CD4-positive, alpha-beta memory T cell (primary cell): ENCODE data around the gene REEP3. TPM values are rescaled to one million over a fixed set of nuclear protein-coding genes. Genes with fewer than 3 reads are reported as not detected.

Experiments
- CTCF ChIA-PET: fragments of 350-600 bp; sonication (Branson Sonifier 250); formaldehyde crosslinking; loops from one replicate; lab custom pipeline; 2021; ENCODE audit warnings: inconsistent platforms; ENCODE audit not compliant: partially characterized antibody; lab: Charles Lee
- POLR2A ChIA-PET: fragments of 350-600 bp; sonication (Branson Sonifier 250); formaldehyde crosslinking; loops from one replicate; lab custom pipeline; 2021; ENCODE audit not compliant: partially characterized antibody; lab: Charles Lee
- DNase-seq, 5 donors: peaks; one replicate each; pipeline versions ENCODE4 v3.0.0 to v3.0.0-alpha.2; 2020 to 2022; ENCODE audit warnings: mixed read lengths in 1 of 5
- H3K27ac ChIP-seq: one replicate; pipeline ENCODE4 v1.7.0; 2013; ENCODE audit warnings: low read depth, low read length
- H3K27me3 ChIP-seq: 2 replicates; pipeline ENCODE4 v1.7.0; 2013; ENCODE audit warnings: mild to moderate bottlenecking, low read length, moderate library complexity; ENCODE audit not compliant: insufficient read depth
- H3K36me3 ChIP-seq: 2 replicates; pipeline ENCODE4 v1.7.0; 2013; ENCODE audit warnings: mild to moderate bottlenecking, low read length, moderate library complexity; ENCODE audit not compliant: insufficient read depth
- H3K4me1 ChIP-seq: 2 replicates; pipeline ENCODE4 v1.7.0; 2013; ENCODE audit warnings: mild to moderate bottlenecking, low read length, moderate library complexity; ENCODE audit not compliant: insufficient read depth
- H3K4me3 ChIP-seq, 2 donors: one replicate each; pipeline ENCODE4 v1.7.0; 2013; ENCODE audit warnings: low read length in 2 of 2, mild to moderate bottlenecking in 1 of 2
- H3K9me3 ChIP-seq, 2 donors: one replicate each; pipeline ENCODE4 v1.7.0; 2013; ENCODE audit warnings: low read length in 2 of 2, control low read depth in 1 of 2; ENCODE audit not compliant: control insufficient read depth in 1 of 2
- H3K27ac Mint-ChIP-seq, 7 donors: one replicate each; pipeline ENCODE4 v1.8.0; 2020 to 2021; ENCODE audit warnings: mixed read lengths in 7 of 7, mild to moderate bottlenecking in 6 of 7, inconsistent platforms in 3 of 7, moderate library complexity in 3 of 7
- H3K27me3 Mint-ChIP-seq, 2 donors: one replicate each; pipeline ENCODE4 v1.8.0; 2020 to 2021; ENCODE audit warnings: mixed read lengths in 2 of 2
- H3K36me3 Mint-ChIP-seq, 2 donors: one replicate each; pipeline ENCODE4 v1.8.0; 2020 to 2021; ENCODE audit warnings: mixed read lengths in 2 of 2, inconsistent platforms in 1 of 2, mild to moderate bottlenecking in 1 of 2
- H3K4me1 Mint-ChIP-seq, 4 donors: one replicate each; pipeline ENCODE4 v1.8.0; 2020 to 2021; ENCODE audit warnings: mixed read lengths in 4 of 4, mild to moderate bottlenecking in 1 of 4
- H3K4me3 Mint-ChIP-seq, 8 donors: one replicate each; pipeline ENCODE4 v1.8.0; 2020 to 2021; ENCODE audit warnings: mixed read lengths in 8 of 8, mild to moderate bottlenecking in 7 of 8, moderate library complexity in 6 of 8, inconsistent platforms in 3 of 8
- H3K9me3 Mint-ChIP-seq, 8 donors: one replicate each; pipeline ENCODE4 v1.8.0; 2020 to 2021; ENCODE audit warnings: mixed read lengths in 8 of 8, mild to moderate bottlenecking in 5 of 8, inconsistent platforms in 3 of 8, moderate library complexity in 1 of 8
- intact Hi-C: fragments of 100-400 bp; cut with micrococcal nuclease; formaldehyde crosslinking; loops from one replicate; pipeline ENCODE4 v1.15.1; 2023
- polyA plus RNA-seq, 2 donors: library from polyadenylated mRNA; unstranded; fragments of 300-500 nt; fragmentation: Illumina TruSeq; gene quantifications; one replicate each; pipeline ENCODE4 v1.2.3, GENCODE V29; 2021
- total RNA-seq, 2 experiments: library from RNA; stranded (reverse); gene quantifications; one replicate each; pipeline ENCODE4 v1.2.3, GENCODE V29; 2021

The REEP3 gene
- total and polyA plus RNA-seq, 4 experiments from 2014 or later = 15.3 to 23.8 (median 18.7) TPM

- H3K4me3 Mint-ChIP-seq = no peak overlapping the region
- H3K27ac ChIP-seq = no peak overlapping the region
- no peaks in the 10 kb centered on the region for H3K36me3 ChIP-seq
- no peak overlapping the region for H3K27ac Mint-ChIP-seq
- no peaks in the 10 kb centered on the region for H3K9me3 Mint-ChIP-seq
- CTCF ChIA-PET = interaction anchor here (1.3 kb wide), 1 partner anchor 184 kb away, joined by 3 read pairs; no protein-coding TSS in a partner anchor
- no peaks in the 10 kb centered on the region for H3K9me3 ChIP-seq
- H3K27me3 ChIP-seq = no peaks in the 10 kb centered on the region
- POLR2A ChIA-PET = no interaction called here
- peaks cover 3 to 38% (median 13%) of the 10 kb centered on the region in 4 donors for H3K4me1 Mint-ChIP-seq
- no peaks in the 10 kb centered on the region for H3K27me3 Mint-ChIP-seq
- H3K4me3 ChIP-seq = no peak overlapping the region
- intact Hi-C loops = no loop called here
- DNase-seq = no peak
- no peaks in the 10 kb centered on the region for H3K4me1 ChIP-seq
- H3K36me3 Mint-ChIP-seq = no peaks in the 10 kb centered on the region
These were observed 15.5 kb downstream of the REEP3 start for GRCh38 chr10:63536698-63537097.

- H3K36me3 Mint-ChIP-seq = no peaks in the 10 kb centered on the region
- H3K27ac ChIP-seq = no peak overlapping the region
- POLR2A ChIA-PET = no interaction called here
- H3K4me3 ChIP-seq = no peak overlapping the region
- no peaks in the 10 kb centered on the region for H3K27me3 Mint-ChIP-seq
- no peaks in the 10 kb centered on the region for H3K9me3 ChIP-seq
- no peak overlapping the region for H3K4me3 Mint-ChIP-seq
- peak overlapping the region in 1 of 7 donors; percentile 19 for H3K27ac Mint-ChIP-seq
- H3K27me3 ChIP-seq = no peaks in the 10 kb centered on the region
- H3K4me1 Mint-ChIP-seq = peaks cover 3 to 37% (median 13%) of the 10 kb centered on the region in 4 donors
- H3K9me3 Mint-ChIP-seq = no peaks in the 10 kb centered on the region
- CTCF ChIA-PET = interaction anchor here (1.3 kb wide), 1 partner anchor 36 kb away, joined by 3 read pairs; no protein-coding TSS in a partner anchor
- intact Hi-C loops = no loop called here
- no peak for DNase-seq
- no peaks in the 10 kb centered on the region for H3K4me1 ChIP-seq
- no peaks in the 10 kb centered on the region for H3K36me3 ChIP-seq
These were observed 16.3 kb downstream of the REEP3 start for GRCh38 chr10:63537536-63537935.

GRCh38 chr10:63539377-63539776 lies 18.2 kb downstream of the REEP3 start:
- no peak for DNase-seq
- H3K4me3 ChIP-seq = no peak overlapping the region
- Mint-ChIP-seq H3K4me1 (peaks cover 12 to 31% (median 15%) of the 10 kb centered on the region in 4 donors), H3K4me3 (no peak overlapping the region), H3K27me3 (no peaks in the 10 kb centered on the region), H3K36me3 (no peaks in the 10 kb centered on the region), H3K9me3 (no peaks in the 10 kb centered on the region), H3K27ac (peak overlapping the region in 1 of 7 donors; percentile 4)
- CTCF ChIA-PET = interaction anchor here (0.6 to 1.0 kb wide), 2 partner anchors 10 to 263 kb away, joined by 3 read pairs; no protein-coding TSS in a partner anchor
- no peaks in the 10 kb centered on the region for H3K36me3 ChIP-seq
- no peaks in the 10 kb centered on the region for H3K27me3 ChIP-seq
- no peaks in the 10 kb centered on the region for H3K4me1 ChIP-seq
- intact Hi-C loops = no loop called here
- no peak overlapping the region for H3K27ac ChIP-seq
- POLR2A ChIA-PET = interaction anchor here (0.5 to 1.3 kb wide), 2 partner anchors 17 to 70 kb away, joined by 3 to 5 read pairs; no protein-coding TSS in a partner anchor
- H3K9me3 ChIP-seq = no peaks in the 10 kb centered on the region

- Histone ChIP-seq H3K4me3 (no peak overlapping the region), H3K27me3 (no peaks in the 10 kb centered on the region), H3K36me3 (no peaks in the 10 kb centered on the region), H3K4me1 (no peaks in the 10 kb centered on the region), H3K27ac (no peak overlapping the region), H3K9me3 (no peaks in the 10 kb centered on the region)
- no peaks in the 10 kb centered on the region for H3K9me3 Mint-ChIP-seq
- no peak overlapping the region for H3K27ac Mint-ChIP-seq
- ChIA-PET CTCF (interaction anchor here (1.0 kb wide), 1 partner anchor 9 kb away, joined by 3 read pairs; no protein-coding TSS in a partner anchor), POLR2A (interaction anchor here (0.8 to 1.3 kb wide), 2 partner anchors 18 to 70 kb away, joined by 3 to 5 read pairs; no protein-coding TSS in a partner anchor)
- intact Hi-C loops = no loop called here
- H3K36me3 Mint-ChIP-seq = no peaks in the 10 kb centered on the region
- peaks cover 13 to 29% (median 15%) of the 10 kb centered on the region in 4 donors for H3K4me1 Mint-ChIP-seq
- no peak for DNase-seq
- no peaks in the 10 kb centered on the region for H3K27me3 Mint-ChIP-seq
- H3K4me3 Mint-ChIP-seq = no peak overlapping the region
These were observed 18.8 kb downstream of the REEP3 start for GRCh38 chr10:63539994-63540393.

GRCh38 chr10:63542835-63543575 lies 21.8 kb downstream of the REEP3 start:
- POLR2A ChIA-PET = no interaction called here

DNA sequence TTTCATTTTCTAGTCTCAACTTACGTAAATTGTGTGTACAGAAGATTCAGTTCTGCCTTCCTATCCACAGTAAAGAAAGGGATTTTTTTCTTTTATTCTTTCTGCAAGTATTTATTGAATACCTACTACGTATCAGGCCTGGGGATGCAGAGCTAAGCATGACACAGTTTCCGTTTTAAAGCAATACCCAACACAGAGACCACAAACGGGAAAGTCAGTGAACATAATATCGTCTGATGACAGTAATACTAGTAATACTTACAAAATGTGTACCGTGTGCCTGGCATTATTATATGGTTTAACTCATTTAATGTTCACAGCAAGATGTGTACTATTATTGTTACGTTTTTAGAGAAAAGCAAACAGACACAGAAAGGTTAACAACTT lies 22.4 kb downstream of the REEP3 start:
- intact Hi-C loops = no loop called here
- H3K27ac Mint-ChIP-seq = peak overlapping the region in 1 of 7 donors; percentile 85
- peaks cover 10 to 29% (median 18%) of the 10 kb centered on the region in 4 donors for H3K4me1 Mint-ChIP-seq
- peak overlapping the region in 3 of 8 donors; percentile 4 to 17 (median 5) for H3K4me3 Mint-ChIP-seq
- no peak for DNase-seq
- H3K9me3 ChIP-seq = no peaks in the 10 kb centered on the region
- no peaks in the 10 kb centered on the region for H3K36me3 ChIP-seq
- no peaks in the 10 kb centered on the region for H3K27me3 ChIP-seq
- H3K27me3 Mint-ChIP-seq = no peaks in the 10 kb centered on the region
- ChIA-PET CTCF (interaction anchor here (0.7 kb wide), 1 partner anchor 18 kb away, joined by 3 read pairs; no protein-coding TSS in a partner anchor), POLR2A (no interaction called here)
- H3K36me3 Mint-ChIP-seq = peaks cover 5 to 13% of the 10 kb centered on the region in 2 donors
- no peak overlapping the region for H3K4me3 ChIP-seq
- H3K4me1 ChIP-seq = no peaks in the 10 kb centered on the region
- H3K27ac ChIP-seq = no peak overlapping the region
- no peaks in the 10 kb centered on the region for H3K9me3 Mint-ChIP-seq

More at GRCh38 chr10:63542835-63543575, 21.8 kb downstream of the REEP3 start:
- no peaks in the 10 kb centered on the region for H3K4me1 ChIP-seq
- peaks cover 4 to 13% of the 10 kb centered on the region in 2 donors for H3K36me3 Mint-ChIP-seq
- CTCF ChIA-PET = interaction anchor here (0.7 kb wide), 1 partner anchor 18 kb away, joined by 3 read pairs; no protein-coding TSS in a partner anchor
- no peaks in the 10 kb centered on the region for H3K27me3 Mint-ChIP-seq
- no peaks in the 10 kb centered on the region for H3K36me3 ChIP-seq
- no peak overlapping the region for H3K27ac ChIP-seq
- H3K9me3 ChIP-seq = no peaks in the 10 kb centered on the region
- no peak for DNase-seq
- intact Hi-C loops = no loop called here
- H3K4me3 Mint-ChIP-seq = no peak overlapping the region
- no peak overlapping the region for H3K4me3 ChIP-seq
- no peak overlapping the region for H3K27ac Mint-ChIP-seq
- H3K27me3 ChIP-seq = no peaks in the 10 kb centered on the region
- H3K9me3 Mint-ChIP-seq = no peaks in the 10 kb centered on the region
- H3K4me1 Mint-ChIP-seq = peaks cover 10 to 29% (median 18%) of the 10 kb centered on the region in 4 donors

DNA sequence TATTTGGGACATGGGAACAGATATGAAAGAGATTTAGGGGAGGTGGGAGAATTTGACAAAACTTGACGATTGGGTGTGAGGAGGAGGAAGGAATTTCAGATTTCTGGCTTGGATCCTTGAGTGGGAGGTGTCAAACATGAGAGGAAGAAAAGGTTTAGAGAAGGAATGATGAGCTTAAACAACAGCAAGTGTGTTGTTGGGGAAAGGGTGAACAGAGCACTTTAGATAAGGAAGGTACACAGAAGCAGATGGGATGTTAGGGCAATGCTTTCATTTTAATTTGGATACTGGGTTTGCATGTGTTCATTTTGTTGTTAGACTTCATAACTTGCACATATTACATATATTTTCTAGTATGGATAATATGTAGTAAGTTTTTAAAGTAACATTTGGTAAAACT lies 23.2 kb downstream of the REEP3 start:
- peak overlapping the region in 3 of 7 donors; percentile 31 to 85 (median 47) for H3K27ac Mint-ChIP-seq
- peaks cover 5 to 14% of the 10 kb centered on the region in 2 donors for H3K36me3 Mint-ChIP-seq
- H3K27me3 ChIP-seq = no peaks in the 10 kb centered on the region
- H3K27me3 Mint-ChIP-seq = no peaks in the 10 kb centered on the region
- no peak overlapping the region for H3K4me3 Mint-ChIP-seq
- H3K36me3 ChIP-seq = no peaks in the 10 kb centered on the region
- no peak overlapping the region for H3K4me3 ChIP-seq
- peaks cover 10 to 22% (median 17%) of the 10 kb centered on the region in 4 donors for H3K4me1 Mint-ChIP-seq
- H3K9me3 ChIP-seq = no peaks in the 10 kb centered on the region
- H3K4me1 ChIP-seq = no peaks in the 10 kb centered on the region
- intact Hi-C loops = no loop called here
- ChIA-PET POLR2A (no interaction called here), CTCF (no interaction called here)
- DNase-seq = no peak
- no peaks in the 10 kb centered on the region for H3K9me3 Mint-ChIP-seq
- no peak overlapping the region for H3K27ac ChIP-seq
